ENCODE results near the gene CYFIP2.

CYFIP2 gene

DNA sequence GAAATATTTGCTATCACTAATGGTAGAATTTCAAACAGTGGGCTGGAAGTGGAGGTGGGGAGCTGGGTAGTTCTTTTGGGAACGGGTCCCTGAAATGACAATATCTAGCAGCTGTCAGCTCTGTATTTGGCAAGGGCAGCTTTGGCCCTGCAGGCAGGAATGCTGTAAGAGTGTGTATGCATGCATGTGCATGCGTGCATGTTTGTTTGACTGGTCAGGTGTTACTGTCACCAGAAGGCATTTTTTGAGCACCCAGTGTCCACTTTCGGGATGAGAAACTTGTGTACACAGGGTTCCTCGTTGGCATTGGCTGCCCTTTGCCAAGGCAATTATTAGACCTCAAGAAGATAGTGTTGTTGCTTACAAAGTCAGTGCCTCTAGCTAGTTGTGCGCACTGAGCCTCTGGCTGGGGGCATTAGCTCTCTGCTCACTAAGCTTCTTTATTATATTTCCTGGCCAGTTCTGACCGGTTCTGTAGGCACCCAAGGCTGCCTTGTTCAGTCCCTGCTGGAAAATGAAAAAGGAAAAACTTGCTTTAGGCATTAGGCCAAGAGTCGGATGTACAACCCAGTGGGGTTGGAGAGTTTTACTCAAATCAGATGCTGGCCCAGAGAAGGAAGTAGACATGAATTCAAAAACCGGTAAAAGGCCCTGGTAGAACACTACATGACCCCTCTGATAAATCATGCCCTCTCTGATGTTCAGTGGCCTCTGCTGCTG, 2.0 kb downstream of the CYFIP2 start:
- H3K4me3 ChIP-seq (ENCODE audit: low read depth, low read length) = no peak overlapping the region
- H3K18ac ChIP-seq (ENCODE audit: low read length) = no peak overlapping the region
- H3K27me3 ChIP-seq (ENCODE audit: insufficient read depth, low read length) = no peaks in the 10 kb centered on the region
- no peak overlapping the region for H2BK120ac ChIP-seq (ENCODE audit: insufficient read depth, low read length, poor library complexity)
- no peak overlapping the region for H3K4me2 ChIP-seq (ENCODE audit: low read length)
- H2AK5ac ChIP-seq (ENCODE audit: low read length) = no peak overlapping the region
- H3K4ac ChIP-seq (ENCODE audit: low read depth, low read length) = no peak overlapping the region
- H2AFZ ChIP-seq (ENCODE audit: insufficient read depth, low read length, poor library complexity) = no peak overlapping the region
- no peak overlapping the region for H3K27ac ChIP-seq (ENCODE audit: low read depth, low read length)
- no peak overlapping the region for H4K12ac ChIP-seq (ENCODE audit: low read depth, low read length)
- no peak overlapping the region for H3K9ac ChIP-seq (ENCODE audit: low read length)
- no peaks in the 10 kb centered on the region for H3K36me3 ChIP-seq (ENCODE audit: control insufficient read depth in 1 of 2, insufficient read depth in 2 of 2, low read length in 2 of 2)
- no peak overlapping the region for H2BK12ac ChIP-seq (ENCODE audit: low read length)
- WGBS (ENCODE audit: extremely low coverage, insufficient coverage, insufficient read length) = no CpG with 5 or more reads among the region's 8 CpGs
- no peaks in the 10 kb centered on the region for H3K9me3 ChIP-seq (ENCODE audit: insufficient read depth, low read depth, low read length)
- H2BK5ac ChIP-seq (ENCODE audit: low read depth, low read length, poor library complexity) = no peak overlapping the region
- no peak overlapping the region for H4K91ac ChIP-seq (ENCODE audit: low read depth, low read length)
- peaks cover 7 to 17% of the 10 kb centered on the region in 2 experiments for H3K4me1 ChIP-seq (ENCODE audit: control insufficient read depth in 1 of 2, insufficient read depth in 2 of 2, low read length in 2 of 2)
- peak; percentile 86 to 90 for DNase-seq
- H4K8ac ChIP-seq (ENCODE audit: low read depth, low read length) = no peak overlapping the region
- peaks cover 3% of the 10 kb centered on the region for H3K79me1 ChIP-seq (ENCODE audit: low read length)
- H3K23ac ChIP-seq (ENCODE audit: low read length) = no peak overlapping the region
- peaks cover 4% of the 10 kb centered on the region for H3K79me2 ChIP-seq (ENCODE audit: control insufficient read depth, insufficient read depth, low read length, poor library complexity)
- H3K14ac ChIP-seq (ENCODE audit: low read length) = no peak overlapping the region

DNA sequence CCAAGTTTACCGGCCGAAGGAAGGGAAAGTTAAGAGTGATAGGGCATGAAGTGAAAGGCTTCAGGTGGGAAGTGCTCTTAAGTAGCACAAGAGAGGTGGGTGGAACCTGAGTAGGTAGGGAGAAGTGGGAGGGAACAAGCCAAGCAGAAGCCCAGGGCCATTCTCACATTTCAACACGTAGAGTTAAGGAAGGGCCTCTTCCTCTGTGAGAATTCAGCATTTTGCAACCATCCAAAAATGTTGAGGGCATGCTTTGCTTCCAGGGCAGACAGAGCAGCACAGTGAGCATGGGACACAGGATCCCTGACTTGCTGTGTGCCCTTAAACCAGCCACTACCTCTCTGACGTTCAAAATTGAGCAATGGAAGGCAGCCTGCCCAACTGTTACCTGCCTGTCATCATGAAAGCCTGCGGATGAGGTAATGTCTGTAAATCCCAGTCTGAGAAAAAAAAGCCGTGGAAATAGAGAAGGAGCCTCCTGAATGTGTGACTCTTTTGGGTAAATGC, 3.3 kb downstream of the CYFIP2 start:
- Histone ChIP-seq H4K8ac (ENCODE audit: low read depth, low read length) (peak overlapping the region; percentile 17), H3K23ac (ENCODE audit: low read length) (no peak overlapping the region), H2AK5ac (ENCODE audit: low read length) (no peak overlapping the region), H3K14ac (ENCODE audit: low read length) (no peak overlapping the region), H3K27me3 (ENCODE audit: insufficient read depth, low read length) (no peaks in the 10 kb centered on the region), H3K9me3 (ENCODE audit: insufficient read depth, low read depth, low read length) (no peaks in the 10 kb centered on the region), H3K4me1 (ENCODE audit: control insufficient read depth in 1 of 2, insufficient read depth in 2 of 2, low read length in 2 of 2) (peaks cover 7 to 17% of the 10 kb centered on the region in 2 experiments), H3K4ac (ENCODE audit: low read depth, low read length) (no peak overlapping the region), H2BK12ac (ENCODE audit: low read length) (no peak overlapping the region), H2BK5ac (ENCODE audit: low read depth, low read length, poor library complexity) (no peak overlapping the region), H3K9ac (ENCODE audit: low read length) (no peak overlapping the region), H3K79me2 (ENCODE audit: control insufficient read depth, insufficient read depth, low read length, poor library complexity) (peaks cover 4% of the 10 kb centered on the region), H3K79me1 (ENCODE audit: low read length) (peaks cover 3% of the 10 kb centered on the region), H3K4me3 (ENCODE audit: low read depth, low read length) (no peak overlapping the region), H2BK120ac (ENCODE audit: insufficient read depth, low read length, poor library complexity) (no peak overlapping the region), H3K27ac (ENCODE audit: low read depth, low read length) (peak overlapping the region; percentile 42), H3K18ac (ENCODE audit: low read length) (no peak overlapping the region), H3K4me2 (ENCODE audit: low read length) (peak overlapping the region; percentile 8), H3K36me3 (ENCODE audit: control insufficient read depth in 1 of 2, insufficient read depth in 2 of 2, low read length in 2 of 2) (no peaks in the 10 kb centered on the region), H4K91ac (ENCODE audit: low read depth, low read length) (no peak overlapping the region), H2AFZ (ENCODE audit: insufficient read depth, low read length, poor library complexity) (no peak overlapping the region), H4K12ac (ENCODE audit: low read depth, low read length) (no peak overlapping the region)
- WGBS (ENCODE audit: extremely low coverage, insufficient coverage, insufficient read length) = no CpG with 5 or more reads among the region's 6 CpGs
- peak; percentile 97 for DNase-seq

DNA sequence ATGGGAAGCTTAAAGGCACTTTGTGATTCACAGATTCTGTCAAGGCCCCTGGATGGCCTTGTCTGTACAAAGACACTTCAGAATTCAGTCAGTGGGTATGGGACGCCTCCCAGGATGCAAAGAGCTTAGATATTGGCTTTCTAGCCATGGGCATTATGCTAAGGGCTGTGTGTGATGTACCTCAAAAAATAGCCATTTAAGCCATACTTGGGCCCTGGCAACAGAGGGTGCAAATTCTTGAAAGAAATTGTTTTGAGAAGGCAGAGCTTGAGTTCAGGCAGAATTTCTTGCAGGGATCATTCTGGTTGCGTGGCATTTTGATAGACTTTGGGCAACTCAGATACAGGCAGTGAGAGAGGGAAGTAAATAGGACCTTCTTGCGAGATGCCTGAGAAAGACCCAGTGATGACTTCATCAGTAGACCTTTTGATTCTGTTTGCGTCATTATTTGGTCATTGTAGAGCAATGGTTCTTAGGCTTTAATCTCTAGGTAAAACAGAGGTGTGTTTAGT, 3.9 kb downstream of the CYFIP2 start:
- Histone ChIP-seq H2AK5ac (ENCODE audit: low read length) (no peak overlapping the region), H2BK120ac (ENCODE audit: insufficient read depth, low read length, poor library complexity) (no peak overlapping the region), H4K91ac (ENCODE audit: low read depth, low read length) (no peak overlapping the region), H3K4ac (ENCODE audit: low read depth, low read length) (no peak overlapping the region), H3K9me3 (ENCODE audit: insufficient read depth, low read depth, low read length) (no peaks in the 10 kb centered on the region), H4K8ac (ENCODE audit: low read depth, low read length) (no peak overlapping the region), H3K4me2 (ENCODE audit: low read length) (no peak overlapping the region), H3K27ac (ENCODE audit: low read depth, low read length) (peak overlapping the region; percentile 2), H3K27me3 (ENCODE audit: insufficient read depth, low read length) (no peaks in the 10 kb centered on the region), H3K9ac (ENCODE audit: low read length) (no peak overlapping the region), H3K14ac (ENCODE audit: low read length) (no peak overlapping the region), H3K79me1 (ENCODE audit: low read length) (peaks cover 3% of the 10 kb centered on the region), H2BK12ac (ENCODE audit: low read length) (no peak overlapping the region), H4K12ac (ENCODE audit: low read depth, low read length) (no peak overlapping the region), H3K4me3 (ENCODE audit: low read depth, low read length) (no peak overlapping the region), H3K36me3 (ENCODE audit: control insufficient read depth in 1 of 2, insufficient read depth in 2 of 2, low read length in 2 of 2) (no peaks in the 10 kb centered on the region), H2AFZ (ENCODE audit: insufficient read depth, low read length, poor library complexity) (no peak overlapping the region), H3K79me2 (ENCODE audit: control insufficient read depth, insufficient read depth, low read length, poor library complexity) (peaks cover 4% of the 10 kb centered on the region), H3K18ac (ENCODE audit: low read length) (no peak overlapping the region), H3K23ac (ENCODE audit: low read length) (no peak overlapping the region), H3K4me1 (ENCODE audit: control insufficient read depth in 1 of 2, insufficient read depth in 2 of 2, low read length in 2 of 2) (peaks cover 7 to 17% of the 10 kb centered on the region in 2 experiments), H2BK5ac (ENCODE audit: low read depth, low read length, poor library complexity) (no peak overlapping the region)
- no CpG with 5 or more reads among the region's 4 CpGs for WGBS (ENCODE audit: extremely low coverage, insufficient coverage, insufficient read length)
- DNase-seq = peak; percentile 8 to 64

DNA sequence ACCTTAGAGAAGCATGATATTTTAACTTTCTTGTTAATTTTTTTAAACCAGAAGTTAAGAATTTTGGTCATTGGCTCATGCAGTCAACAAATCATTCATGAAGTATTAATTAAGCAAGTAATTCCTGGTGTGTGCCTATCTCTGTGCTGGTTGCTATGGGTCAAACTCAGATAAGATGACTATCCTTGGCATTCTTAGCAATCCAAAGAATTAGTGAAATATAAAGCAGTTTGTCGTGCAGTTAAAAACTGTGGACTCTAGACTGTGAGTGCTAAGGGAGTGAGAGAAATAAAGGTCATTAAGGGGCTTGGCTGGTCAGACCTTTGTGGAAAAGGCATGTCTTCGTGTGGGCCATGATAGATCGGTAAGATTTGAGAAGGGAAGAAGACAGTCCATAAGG, 4.8 kb downstream of the CYFIP2 start:
- H2AFZ ChIP-seq (ENCODE audit: insufficient read depth, low read length, poor library complexity) = no peak overlapping the region
- H3K27ac ChIP-seq (ENCODE audit: low read depth, low read length) = no peak overlapping the region
- H3K4me1 ChIP-seq (ENCODE audit: control insufficient read depth in 1 of 2, insufficient read depth in 2 of 2, low read length in 2 of 2) = peaks cover 7 to 17% of the 10 kb centered on the region in 2 experiments
- no peak overlapping the region for H3K14ac ChIP-seq (ENCODE audit: low read length)
- peak; percentile 33 to 86 for DNase-seq
- no peaks in the 10 kb centered on the region for H3K27me3 ChIP-seq (ENCODE audit: insufficient read depth, low read length)
- no peak overlapping the region for H2BK5ac ChIP-seq (ENCODE audit: low read depth, low read length, poor library complexity)
- peaks cover 2% of the 10 kb centered on the region for H3K79me1 ChIP-seq (ENCODE audit: low read length)
- H4K91ac ChIP-seq (ENCODE audit: low read depth, low read length) = no peak overlapping the region
- no peak overlapping the region for H3K23ac ChIP-seq (ENCODE audit: low read length)
- no peak overlapping the region for H3K18ac ChIP-seq (ENCODE audit: low read length)
- WGBS (ENCODE audit: extremely low coverage, insufficient coverage, insufficient read length) = no CpG with 5 or more reads among the region's 3 CpGs
- H3K79me2 ChIP-seq (ENCODE audit: control insufficient read depth, insufficient read depth, low read length, poor library complexity) = peaks cover 2% of the 10 kb centered on the region
- no peak overlapping the region for H3K4ac ChIP-seq (ENCODE audit: low read depth, low read length)
- no peaks in the 10 kb centered on the region for H3K9me3 ChIP-seq (ENCODE audit: insufficient read depth, low read depth, low read length)
- no peaks in the 10 kb centered on the region for H3K36me3 ChIP-seq (ENCODE audit: control insufficient read depth in 1 of 2, insufficient read depth in 2 of 2, low read length in 2 of 2)
- no peak overlapping the region for H3K9ac ChIP-seq (ENCODE audit: low read length)
- no peak overlapping the region for H4K8ac ChIP-seq (ENCODE audit: low read depth, low read length)
- H4K12ac ChIP-seq (ENCODE audit: low read depth, low read length) = no peak overlapping the region
- no peak overlapping the region for H2BK120ac ChIP-seq (ENCODE audit: insufficient read depth, low read length, poor library complexity)
- no peak overlapping the region for H2AK5ac ChIP-seq (ENCODE audit: low read length)
- no peak overlapping the region for H3K4me3 ChIP-seq (ENCODE audit: low read depth, low read length)
- no peak overlapping the region for H2BK12ac ChIP-seq (ENCODE audit: low read length)
- H3K4me2 ChIP-seq (ENCODE audit: low read length) = no peak overlapping the region
